ENCODE results near the gene ITSN2.
"Not testable (repeated sequence)": the region's sequence is repeated elsewhere in the genome, so short reads cannot be mapped to it uniquely, and the experiment has no call there.

ITSN2 gene

DNA sequence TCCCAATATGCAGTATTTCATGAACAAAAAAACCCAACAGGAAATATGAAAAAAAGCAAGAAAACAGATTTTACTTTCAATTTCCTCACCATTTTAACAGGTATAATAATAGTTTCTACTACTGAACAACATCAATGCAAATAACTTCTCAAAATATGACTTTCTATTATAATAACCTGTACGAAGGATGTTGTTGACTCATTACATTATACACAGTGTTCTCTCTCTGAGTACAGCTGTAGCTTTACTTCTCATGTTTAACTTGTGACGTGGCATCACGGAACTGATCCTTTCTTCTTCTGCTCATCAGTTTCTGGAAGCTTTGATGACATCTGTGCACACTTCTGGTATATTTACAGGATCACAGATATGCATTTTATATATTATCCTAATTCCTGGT, 145.5 kb downstream of the ITSN2 start:
- no peak for DNase-seq (ENCODE audit: low read depth in 2 of 2)

GRCh38 chr2:24211408-24211807, 148.9 kb downstream of the ITSN2 start:
- DNase-seq (ENCODE audit: low read depth in 2 of 2), result no peak

GRCh38 chr2:24210723-24211122, 149.6 kb downstream of the ITSN2 start:
- no peak for DNase-seq (ENCODE audit: low read depth in 2 of 2)

GRCh38 chr2:24210106-24210455, 150.3 kb downstream of the ITSN2 start:
- no peak for DNase-seq (ENCODE audit: low read depth in 2 of 2)

DNA sequence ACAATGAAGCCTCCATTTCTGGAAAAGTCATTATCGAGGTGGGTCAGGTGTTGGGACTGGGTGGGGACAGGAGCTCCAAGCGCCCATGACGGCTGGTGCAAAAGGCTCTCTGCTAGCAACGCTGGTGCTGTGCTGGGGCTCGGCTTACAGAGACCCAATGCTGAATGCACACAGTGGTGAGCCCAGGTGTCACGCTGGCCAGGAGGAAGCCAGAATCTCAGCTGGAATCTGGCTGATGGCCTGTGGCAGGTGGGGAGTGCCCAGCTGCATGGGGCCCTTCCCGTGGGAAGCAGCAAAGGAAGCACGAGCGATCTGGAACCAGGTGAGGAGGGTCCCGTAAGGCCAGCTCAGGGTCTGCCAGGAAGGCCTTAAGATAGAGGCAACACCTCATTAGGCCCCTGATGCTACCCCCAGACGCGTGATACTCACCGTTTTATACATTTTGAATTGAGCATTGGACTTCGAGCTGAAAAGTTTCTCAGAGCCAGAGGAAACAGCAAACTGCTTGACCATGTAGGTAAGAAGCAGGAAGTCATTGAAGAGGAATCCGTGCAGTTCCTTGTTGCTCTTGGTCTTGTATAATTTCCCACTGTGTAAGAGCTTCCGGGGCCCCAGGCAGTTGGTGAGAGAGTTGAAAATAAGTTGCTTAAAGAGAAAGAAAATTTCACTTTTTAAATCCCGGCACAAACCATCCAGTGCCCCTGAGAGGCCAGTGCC, 150.8 kb downstream of the ITSN2 start:
- no peak for DNase-seq (ENCODE audit: low read depth in 2 of 2)

DNA sequence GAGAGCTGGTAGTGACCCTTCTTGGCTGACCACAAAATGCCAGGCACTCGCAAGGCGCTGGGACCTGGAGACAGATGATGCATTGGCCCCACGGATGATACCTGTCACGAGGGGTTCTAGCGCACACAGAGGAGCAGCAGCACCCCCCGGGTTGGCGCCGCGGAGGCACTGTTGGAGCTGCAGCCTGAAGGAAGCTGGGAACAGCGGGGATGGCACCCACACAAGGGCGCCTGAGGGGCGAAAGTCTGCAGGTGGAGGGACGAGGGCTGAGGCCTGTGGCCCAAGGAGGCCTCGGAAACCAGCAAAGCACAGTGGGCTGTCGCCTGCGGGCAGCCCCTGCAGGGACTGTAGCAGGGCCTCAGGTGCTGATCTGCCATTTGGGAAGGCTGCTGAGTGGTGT, 151.8 kb downstream of the ITSN2 start:
- no peak for DNase-seq (ENCODE audit: low read depth in 2 of 2)

DNA sequence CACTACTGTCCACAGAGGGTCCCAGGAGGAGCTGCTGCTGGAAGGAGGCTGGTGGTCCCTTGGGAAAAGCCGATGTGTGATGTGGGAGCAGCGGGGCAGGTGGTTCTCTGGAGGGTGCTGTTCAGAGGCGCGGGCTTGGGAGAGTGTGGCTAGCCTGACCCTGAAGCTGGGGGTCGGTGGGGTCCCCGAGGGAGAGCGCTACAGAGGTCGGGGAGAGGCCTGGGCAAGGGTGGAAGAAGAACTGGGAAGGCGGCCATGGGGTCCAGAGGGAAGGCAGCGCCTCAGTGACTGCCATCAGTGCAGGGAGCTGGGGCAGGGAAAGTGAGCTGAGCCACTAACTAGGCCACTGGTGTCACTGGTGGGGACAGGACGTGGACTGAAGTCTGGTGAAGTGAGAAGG, 153.0 kb downstream of the ITSN2 start:
- DNase-seq (ENCODE audit: low read depth in 2 of 2), result no peak

DNA sequence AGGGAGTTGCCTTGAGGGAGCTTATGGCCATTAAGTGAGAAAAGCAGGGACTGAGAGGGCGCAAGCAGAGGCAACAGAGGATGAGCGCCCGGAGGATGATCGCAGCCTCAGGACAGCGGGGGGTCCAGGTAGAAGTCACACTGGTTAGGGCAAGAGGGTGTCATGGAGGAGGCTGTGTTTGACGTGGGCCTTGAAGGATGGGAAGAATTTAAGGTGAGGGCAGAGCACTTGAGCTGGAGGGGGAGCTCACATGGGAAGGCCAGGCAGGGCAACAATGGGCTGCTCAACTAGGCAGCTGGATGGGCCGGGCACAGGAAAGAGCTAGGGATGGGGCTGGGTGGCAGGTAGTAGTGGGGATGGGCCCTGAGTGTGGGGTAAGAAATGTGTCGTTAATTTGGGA, 153.6 kb downstream of the ITSN2 start:
- no peak for DNase-seq (ENCODE audit: low read depth in 2 of 2)

DNA sequence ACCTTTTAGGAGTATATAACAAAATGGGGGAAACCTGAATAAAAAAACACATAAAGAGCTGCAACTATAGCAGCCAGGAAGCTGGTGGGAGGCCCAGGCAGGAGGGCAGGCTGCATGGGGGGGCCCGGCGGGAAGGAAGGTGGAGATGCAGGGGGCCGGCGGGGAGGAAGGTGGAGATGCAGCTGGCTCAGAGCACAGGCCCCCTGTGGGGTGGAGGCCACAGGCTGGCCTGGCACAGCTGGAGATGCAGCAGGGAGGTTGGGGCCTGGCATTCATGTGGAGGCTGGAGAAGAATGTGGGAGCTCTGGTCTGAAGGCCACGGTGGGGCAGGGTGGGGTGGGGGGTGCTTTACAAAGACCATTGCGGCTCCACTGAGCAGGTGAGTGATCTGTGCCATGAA, 154.1 kb downstream of the ITSN2 start:
- no peak for DNase-seq (ENCODE audit: low read depth in 2 of 2)

- DNase-seq (ENCODE audit: low read depth in 2 of 2), result no peak
Measured at GRCh38 chr2:24205131-24205530, 155.2 kb downstream of the ITSN2 start.

GRCh38 chr2:24204505-24204904, 155.8 kb downstream of the ITSN2 start:
- no peak for DNase-seq (ENCODE audit: low read depth in 2 of 2)

DNA sequence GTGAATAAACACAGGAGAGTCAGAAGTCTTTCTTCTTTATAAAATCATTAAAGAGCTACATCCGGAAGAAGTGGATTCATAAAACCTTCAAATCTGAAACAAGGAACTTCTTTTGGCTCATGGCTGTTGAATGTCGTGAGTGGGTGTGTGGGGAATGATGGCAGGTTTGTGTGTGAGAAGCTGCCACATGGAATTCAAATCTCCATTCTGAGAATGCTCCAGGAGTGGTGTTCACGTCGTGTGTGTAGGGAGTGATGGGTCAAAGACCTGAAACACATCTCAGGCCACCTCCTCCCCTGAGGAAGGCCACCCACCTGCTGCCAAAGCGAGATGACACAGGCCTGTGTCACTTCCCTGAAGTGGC, 156.6 kb downstream of the ITSN2 start:
- no peak for DNase-seq (ENCODE audit: low read depth in 2 of 2)

DNA sequence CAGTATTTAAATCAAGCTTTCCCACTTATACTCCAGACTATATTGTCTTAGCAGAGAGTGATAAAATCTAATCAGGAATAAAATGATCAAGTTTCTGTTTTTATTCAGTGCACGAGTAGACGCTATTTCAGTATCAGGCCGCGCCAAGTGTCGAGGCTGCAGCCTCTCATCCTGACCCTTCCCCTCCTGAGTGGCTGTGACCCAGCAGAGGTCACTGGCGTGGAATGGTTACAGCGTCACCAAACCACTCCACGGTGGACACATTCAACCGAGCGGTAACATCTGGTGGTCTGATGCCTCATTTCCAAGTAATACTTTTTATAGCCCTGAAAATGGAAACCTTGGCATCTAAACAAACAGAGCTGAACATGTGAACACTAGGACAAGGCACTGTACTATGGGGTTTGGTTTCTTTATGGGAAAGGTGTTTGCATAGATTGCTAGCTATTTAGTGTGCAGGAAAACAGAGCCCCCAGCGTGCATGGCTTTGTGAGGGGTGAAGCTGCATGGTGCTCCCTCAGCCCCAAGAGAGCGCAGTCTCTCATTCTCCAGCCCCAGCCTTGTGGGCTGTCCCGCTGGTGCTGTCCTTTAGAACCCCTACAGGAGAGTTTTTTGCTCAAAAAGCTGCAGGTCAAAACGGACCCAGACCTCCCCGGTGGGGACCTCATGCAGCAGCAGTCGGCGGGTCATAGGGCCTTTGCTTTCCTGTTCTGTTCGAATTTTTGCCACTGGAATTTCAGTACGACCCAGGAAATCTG, 157.1 kb downstream of the ITSN2 start:
- no peak for DNase-seq (ENCODE audit: low read depth in 2 of 2)

DNA sequence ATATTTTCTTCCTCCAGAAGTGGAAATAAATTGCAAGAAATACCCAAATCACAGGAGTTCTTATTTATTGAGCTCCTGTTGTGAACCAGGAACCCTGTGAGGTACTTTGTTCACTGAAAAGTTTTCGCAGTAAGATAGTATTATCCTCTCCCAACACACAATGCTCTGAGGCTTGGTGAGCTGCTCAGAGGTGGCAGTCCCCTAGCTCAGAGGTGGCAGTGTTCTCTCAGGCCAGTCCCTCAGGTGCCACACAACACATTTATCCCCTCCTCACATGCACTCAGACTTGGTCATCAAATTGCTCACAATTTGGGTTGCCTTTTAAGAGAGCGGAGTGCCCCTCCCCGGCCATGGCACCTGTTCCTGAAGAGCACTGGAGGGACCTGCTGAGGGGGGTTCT, 159.5 kb downstream of the ITSN2 start:
- DNase-seq (ENCODE audit: low read depth in 2 of 2), result no peak

GRCh38 chr2:24199968-24200590, 160.3 kb downstream of the ITSN2 start:
- DNase-seq (ENCODE audit: low read depth in 2 of 2), result no peak

- DNase-seq (ENCODE audit: low read depth in 2 of 2), result not testable (repeated sequence)
Measured at GRCh38 chr2:24197213-24197612, 163.1 kb downstream of the ITSN2 start.

DNA sequence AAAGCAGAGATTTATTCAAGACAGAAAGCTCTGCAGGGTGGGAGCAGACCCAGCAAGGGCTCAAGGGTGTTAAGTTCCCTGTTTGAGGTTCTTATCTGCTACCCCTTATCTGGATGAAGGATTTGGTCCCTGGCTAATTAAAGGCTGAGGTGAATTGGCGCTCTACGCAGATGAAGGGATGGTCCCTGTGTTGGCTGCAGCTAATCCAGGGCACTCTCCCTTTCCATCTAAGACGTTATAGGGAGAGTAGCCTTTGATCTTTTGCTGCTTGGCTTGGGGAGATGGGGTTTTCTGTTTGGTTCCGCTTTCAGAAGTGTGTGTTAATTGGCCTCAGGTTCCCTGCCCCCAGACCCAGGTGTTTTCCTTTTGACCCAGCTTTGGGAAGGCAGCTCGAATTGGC, 168.5 kb downstream of the ITSN2 start:
- DNase-seq (ENCODE audit: low read depth in 2 of 2), result no peak

DNA sequence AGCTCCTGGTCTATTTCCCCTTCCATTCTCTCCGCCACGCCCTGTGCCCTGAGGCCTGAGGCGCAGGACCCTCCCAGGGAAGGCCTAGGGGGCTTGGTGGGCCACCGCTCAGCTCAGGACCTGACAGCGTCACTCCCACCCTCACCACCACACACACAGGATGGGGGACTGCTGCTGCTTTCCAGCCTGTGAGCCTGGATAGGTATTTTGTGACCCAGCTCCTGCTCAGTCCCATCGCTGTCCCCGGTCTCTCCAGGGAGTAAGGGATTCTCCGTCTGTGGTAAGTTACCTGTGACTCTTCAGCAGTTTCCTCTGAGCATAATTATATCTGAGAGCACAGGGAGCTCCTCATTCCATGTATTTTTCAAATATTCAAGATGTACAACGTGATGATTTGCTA, 169.2 kb downstream of the ITSN2 start:
- no peak for DNase-seq (ENCODE audit: low read depth in 2 of 2)

GRCh38 chr2:24190503-24190902, 169.8 kb downstream of the ITSN2 start:
- no peak for DNase-seq (ENCODE audit: low read depth in 2 of 2)

GRCh38 chr2:24189551-24189950, 170.8 kb downstream of the ITSN2 start:
- DNase-seq (ENCODE audit: low read depth in 2 of 2), result no peak

GRCh38 chr2:24183366-24184069, 176.8 kb downstream of the ITSN2 start:
- DNase-seq (ENCODE audit: low read depth in 2 of 2), result no peak

- DNase-seq (ENCODE audit: low read depth in 2 of 2), result no peak
Measured at GRCh38 chr2:24182507-24182906, 177.8 kb downstream of the ITSN2 start.

GRCh38 chr2:24181849-24182248, 178.5 kb downstream of the ITSN2 start:
- DNase-seq (ENCODE audit: low read depth in 2 of 2), result no peak

Measured in stimulated activated CD8-positive, alpha-beta memory T cell treated with anti-CD3 and anti-CD28 coated beads, Interleukin-7, amount 100 ng/mL, for 4 hours (primary cell).